HG02938 (cell line): ENCODE data around the gene BAIAP2.
"Not testable (repeated sequence)": the region's sequence is repeated elsewhere in the genome, so short reads cannot be mapped to it uniquely, and the experiment has no call there.

Source experiments
- ATAC-seq: cut with Tn5 transposase; IDR thresholded peaks from one replicate; pipeline ENCODE4 v1.9.1; 2021; ENCODE audit warnings: mild to moderate bottlenecking, moderate library complexity; ENCODE audit not compliant: unreplicated experiment

BAIAP2 gene

DNA sequence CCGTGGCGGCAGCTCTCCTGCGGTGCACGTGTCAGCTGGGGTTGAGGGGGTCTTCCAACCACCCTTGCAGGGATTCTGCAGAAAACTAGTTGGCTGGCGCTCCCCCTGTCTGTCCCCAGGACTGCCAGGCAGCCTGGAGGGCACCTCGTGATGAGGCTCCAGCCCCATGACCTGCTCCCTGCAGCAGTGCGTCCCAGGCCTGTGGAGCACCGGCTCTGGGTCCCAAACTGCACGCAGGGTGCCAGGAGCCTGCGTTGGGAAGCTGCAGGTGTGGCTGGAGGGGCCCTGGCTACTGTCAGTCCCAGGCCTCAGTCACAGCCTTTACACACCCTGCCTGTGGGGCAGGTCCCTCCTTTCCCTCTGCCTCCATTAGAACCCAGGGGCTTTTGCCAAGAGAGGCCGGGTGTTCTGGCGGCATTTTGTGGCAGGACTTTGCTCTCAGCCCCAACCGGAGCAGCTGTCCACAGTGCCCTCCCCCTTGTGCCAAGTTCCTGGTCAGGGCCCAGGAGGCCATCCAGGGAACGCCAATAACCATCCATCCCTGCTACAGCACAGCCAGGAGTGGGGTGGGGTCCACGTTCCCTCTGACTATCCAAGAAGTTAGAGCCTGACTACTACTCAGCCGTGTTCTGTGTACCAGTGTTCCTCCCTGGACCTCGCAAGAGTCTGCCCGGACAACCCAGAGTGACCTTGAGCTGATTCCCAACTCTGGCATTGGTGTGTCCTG, 34.2 kb upstream of the BAIAP2 start:
- no peak for ATAC-seq

- no peak for ATAC-seq
Observed at GRCh38 chr17:81002013-81002384, 33.0 kb upstream of the BAIAP2 start.

GRCh38 chr17:81002409-81003361, 32.3 kb upstream of the BAIAP2 start:
- ATAC-seq, result no peak

- ATAC-seq, result no peak
Observed at GRCh38 chr17:81003711-81004475, 31.1 kb upstream of the BAIAP2 start.

DNA sequence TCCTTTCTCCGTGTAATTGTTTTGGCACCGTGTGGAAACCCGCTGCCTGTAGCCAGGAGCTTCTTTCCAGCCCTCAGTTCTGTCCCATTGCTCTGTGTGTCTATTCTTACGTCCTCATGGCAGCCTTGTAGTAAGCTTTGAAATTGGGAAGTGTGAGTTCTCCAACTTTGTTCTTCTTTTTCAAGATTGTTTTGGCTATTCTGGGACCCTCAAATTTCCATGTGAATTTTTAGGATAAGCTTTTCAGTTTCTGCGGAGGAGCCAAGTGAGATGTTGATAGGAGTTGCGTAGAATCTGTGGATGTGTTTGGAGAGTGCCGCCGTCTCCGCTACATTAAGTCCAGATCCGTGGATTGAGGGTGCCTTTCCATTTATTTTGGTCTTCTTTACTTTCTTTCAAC, 28.1 kb upstream of the BAIAP2 start:
- ATAC-seq, result no peak

- ATAC-seq, result no peak
Observed at GRCh38 chr17:81008140-81008539, 26.8 kb upstream of the BAIAP2 start.

GRCh38 chr17:81009136-81009535, 25.8 kb upstream of the BAIAP2 start:
- no peak for ATAC-seq

DNA sequence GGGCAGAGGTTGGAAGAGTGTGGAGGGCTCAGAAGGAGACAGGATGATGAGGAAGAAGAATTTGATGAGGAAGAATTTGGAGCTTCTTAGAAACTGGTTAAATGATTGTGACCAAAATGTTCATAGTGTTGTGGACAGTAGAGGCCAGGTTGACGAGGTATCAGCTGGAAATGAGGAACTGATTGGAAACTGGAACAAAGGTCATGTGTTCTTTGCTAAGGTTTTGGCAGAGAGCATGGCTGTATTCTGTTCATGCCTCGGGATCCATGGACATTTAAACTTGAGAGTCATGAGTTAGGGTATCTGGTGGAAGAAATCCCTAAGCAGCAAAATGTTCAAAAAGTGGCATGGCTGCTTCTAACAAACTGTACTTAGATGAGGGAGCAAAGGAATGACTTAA, 24.0 kb upstream of the BAIAP2 start:
- no peak for ATAC-seq

- no peak for ATAC-seq
Observed at GRCh38 chr17:81011951-81012350, 23.0 kb upstream of the BAIAP2 start.

DNA sequence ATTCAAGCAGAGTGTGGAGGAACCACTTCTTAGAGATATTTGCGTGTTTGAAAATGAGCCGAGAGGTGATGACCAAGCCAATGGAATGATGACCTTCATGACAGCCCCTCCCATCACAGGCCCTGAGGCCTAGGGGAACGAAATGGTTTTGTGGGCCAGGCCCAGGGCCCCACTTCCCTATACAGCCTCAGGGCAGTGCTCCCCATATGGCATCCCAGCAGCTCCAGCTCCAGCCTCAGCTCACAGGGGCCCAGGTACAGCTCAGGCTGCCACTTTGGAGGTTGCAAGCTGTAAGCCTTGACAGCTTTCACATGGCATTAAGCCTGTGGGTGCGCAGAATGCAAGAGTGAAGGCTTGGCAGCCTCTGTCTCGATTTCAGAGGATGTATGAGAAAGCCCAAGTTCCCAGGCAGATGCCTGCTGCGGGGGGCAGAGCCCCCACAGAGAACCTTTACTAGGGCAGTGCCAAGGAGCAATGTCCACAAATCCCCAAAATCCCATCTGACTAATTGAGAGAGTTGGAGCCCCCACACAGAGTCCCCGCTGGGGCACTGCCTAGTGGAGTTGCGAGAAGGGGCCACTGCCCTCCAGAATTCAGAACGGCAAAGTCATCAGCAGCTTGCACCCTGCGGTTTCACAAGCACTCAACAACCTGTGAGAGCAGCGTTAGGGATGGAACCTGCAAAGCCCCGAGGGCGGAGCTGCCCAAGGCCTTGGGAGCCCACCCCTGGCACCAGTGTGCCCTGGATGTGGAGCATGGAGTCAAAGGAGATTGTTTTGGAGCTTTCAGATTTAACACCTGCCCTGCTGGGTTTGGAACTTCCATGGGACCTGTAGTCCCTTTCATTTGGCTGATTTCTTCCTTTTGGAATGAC, 22.1 kb upstream of the BAIAP2 start:
- ATAC-seq, result no peak

- no peak for ATAC-seq
Observed at GRCh38 chr17:81013642-81014041, 21.3 kb upstream of the BAIAP2 start.

- no peak for ATAC-seq
Observed at GRCh38 chr17:81015136-81015535, 19.8 kb upstream of the BAIAP2 start.

GRCh38 chr17:81016575-81016974, 18.4 kb upstream of the BAIAP2 start:
- no peak for ATAC-seq

GRCh38 chr17:81017330-81017729, 17.6 kb upstream of the BAIAP2 start:
- ATAC-seq, result not testable (repeated sequence)

- no peak for ATAC-seq
Observed at GRCh38 chr17:81018044-81018802, 16.7 kb upstream of the BAIAP2 start.

GRCh38 chr17:81019563-81020442, 15.1 kb upstream of the BAIAP2 start:
- no peak for ATAC-seq

- ATAC-seq, result no peak
Observed at GRCh38 chr17:81020443-81020766, 14.5 kb upstream of the BAIAP2 start.

DNA sequence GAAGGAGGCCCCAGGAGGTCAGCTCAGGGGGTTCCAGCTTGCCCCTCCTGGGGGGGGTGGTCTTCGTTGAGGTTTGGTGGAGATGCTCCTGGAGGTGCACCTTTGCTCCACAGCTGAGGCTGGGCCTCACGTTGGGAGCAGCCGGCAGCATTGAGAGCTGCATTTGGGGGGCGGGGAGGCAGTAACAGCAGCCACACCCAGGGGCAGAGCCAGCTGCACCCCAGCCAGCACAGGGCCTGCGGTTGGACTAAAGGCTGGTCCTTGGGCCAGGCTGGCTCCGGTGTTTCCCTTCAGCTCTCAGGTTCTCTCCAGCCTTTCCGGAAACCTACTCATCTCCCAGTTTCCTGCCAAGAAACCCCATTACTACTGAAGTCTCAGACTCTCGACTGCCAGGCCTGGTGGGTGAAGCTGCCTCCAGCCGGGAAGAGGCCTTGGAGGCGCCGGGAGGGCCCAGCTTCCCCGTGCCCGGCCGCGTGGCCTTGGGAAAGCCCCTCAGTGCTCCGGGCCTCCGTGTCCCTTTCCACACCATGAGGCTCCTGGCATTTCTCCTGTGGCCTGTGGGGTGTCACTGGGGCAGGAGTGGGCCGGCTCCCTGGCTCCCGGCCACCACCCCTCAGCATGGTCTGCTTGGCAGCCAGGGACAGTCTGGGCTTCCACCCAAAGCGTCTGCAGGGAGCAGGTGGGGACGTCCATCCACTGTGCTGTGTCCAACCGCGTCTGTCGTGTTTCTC, 14.0 kb upstream of the BAIAP2 start:
- no peak for ATAC-seq
